Neural cell (in vitro differentiated cells): ENCODE measurements around the gene NHEJ1. TPM values are rescaled to one million over a fixed set of nuclear protein-coding genes. Genes with fewer than 3 reads are reported as not detected.

Source experiments
- H2AFZ ChIP-seq: fragments of 200-600, 300-800 bp; sonication (generic), shearing (Covaris generic); 2 replicates; pipeline ENCODE4 v1.6.0; 2014; ENCODE audit warnings: low read depth, mild to moderate bottlenecking, antibody characterized with exemption, low read length, moderate library complexity
- H3F3A ChIP-seq: fragments of 200-600 bp; shearing (Covaris generic); 2 replicates; pipeline ENCODE4 v1.6.1; 2016; ENCODE audit warnings: mild to moderate bottlenecking, moderate library complexity, mixed read lengths, antibody characterized with exemption, low read length; ENCODE audit not compliant: insufficient read depth, poor library complexity, severe bottlenecking
- H3K27ac ChIP-seq: fragments of 200-600, 300-800 bp; sonication (generic), shearing (Covaris generic); 2 replicates; pipeline ENCODE4 v1.5.1; 2014; ENCODE audit warnings: mild to moderate bottlenecking, low read length, moderate library complexity
- H3K27me3 ChIP-seq: fragments of 300-800, 200-600 bp; sonication (generic), shearing (Covaris generic); 2 replicates; pipeline ENCODE4 v1.6.0; 2014; ENCODE audit warnings: mild to moderate bottlenecking, low read depth, low read length, moderate library complexity; ENCODE audit not compliant: insufficient read depth
- H3K36me3 ChIP-seq: fragments of 300-800, 200-600 bp; sonication (generic), shearing (Covaris generic); 2 replicates; pipeline ENCODE4 v1.5.1; 2014; ENCODE audit warnings: mild to moderate bottlenecking, antibody characterized with exemption, low read length, moderate library complexity; ENCODE audit not compliant: insufficient read depth
- H3K4me2 ChIP-seq: fragments of 300-800, 200-600 bp; sonication (generic), shearing (Covaris generic); 2 replicates; pipeline ENCODE4 v1.6.0; 2014; ENCODE audit warnings: mild to moderate bottlenecking, low read length
- H3K4me3 ChIP-seq: fragments of 300-800, 200-600 bp; sonication (generic), shearing (Covaris generic); 2 replicates; pipeline ENCODE4 v1.5.1; 2014; ENCODE audit warnings: mild to moderate bottlenecking, low read length, moderate library complexity
- H3K79me2 ChIP-seq: fragments of 200-600 bp; shearing (Covaris generic); replicated peaks from 2 replicates; pipeline ENCODE4 v1.6.0; 2014; ENCODE audit warnings: mild to moderate bottlenecking, low read length, moderate library complexity; ENCODE audit not compliant: insufficient read depth
- H3K9ac ChIP-seq: fragments of 300-800, 200-600 bp; sonication (generic), shearing (Covaris generic); 2 replicates; pipeline ENCODE4 v1.6.1; 2016; ENCODE audit warnings: mild to moderate bottlenecking, low read length, mixed read lengths
- H3K9me2 ChIP-seq: fragments of 200-600 bp; shearing (Covaris generic); 2 replicates; pipeline ENCODE4 v1.6.1; 2016; ENCODE audit warnings: mild to moderate bottlenecking, low read length, mixed read lengths; ENCODE audit not compliant: insufficient read depth
- H3K9me3 ChIP-seq: fragments of 200-600, 300-800 bp; sonication (generic), shearing (Covaris generic); 2 replicates; pipeline ENCODE4 v1.6.1; 2016; ENCODE audit warnings: mild to moderate bottlenecking, mixed run types, low read length, moderate library complexity, mixed read lengths
- H4K20me1 ChIP-seq: fragments of 200-600 bp; shearing (Covaris generic); 2 replicates; pipeline ENCODE4 v1.6.1; 2016; ENCODE audit warnings: mild to moderate bottlenecking, mixed run types; ENCODE audit not compliant: insufficient read depth
- CTCF ChIP-seq: fragments of 450-650 bp; IDR thresholded peaks from 2 replicates; pipeline ENCODE4 v1.5.1; 2014; ENCODE audit warnings: antibody characterized with exemption, mild to moderate bottlenecking, moderate library complexity; ENCODE audit not compliant: poor library complexity, severe bottlenecking
- EP300 ChIP-seq: fragments of 450-650 bp; conservative IDR thresholded peaks from 2 replicates; pipeline ENCODE4 v1.6.1; 2014; ENCODE audit warnings: antibody characterized with exemption, mild to moderate bottlenecking, moderate library complexity; ENCODE audit not compliant: poor library complexity, severe bottlenecking
- EZH2 ChIP-seq: fragments of 200-600, 300-800 bp; shearing (Covaris generic), sonication (generic); IDR thresholded peaks from 2 replicates; pipeline ENCODE4 v1.6.1; 2014; ENCODE audit warnings: antibody characterized with exemption, low read length, borderline replicate concordance, mild to moderate bottlenecking; ENCODE audit not compliant: insufficient read depth, poor library complexity, severe bottlenecking
- MXI1 ChIP-seq: fragments of 450-650 bp; conservative IDR thresholded peaks from 2 replicates; pipeline ENCODE4 v1.6.1; 2014; ENCODE audit warnings: antibody characterized with exemption, mild to moderate bottlenecking; ENCODE audit not compliant: poor library complexity, severe bottlenecking
- POLR2AphosphoS5 ChIP-seq: IDR thresholded peaks from 2 replicates; pipeline ENCODE4 v1.6.1; 2012
- RAD21 ChIP-seq: fragments of 450-650 bp; conservative IDR thresholded peaks from 2 replicates; pipeline ENCODE4 v1.6.1; 2014; ENCODE audit warnings: antibody characterized with exemption, mild to moderate bottlenecking, moderate library complexity
- REST ChIP-seq: IDR thresholded peaks from 2 replicates; pipeline ENCODE4 v1.6.1; 2012; ENCODE audit warnings: borderline replicate concordance
- SMC3 ChIP-seq: fragments of 450-650 bp; conservative IDR thresholded peaks from 2 replicates; pipeline ENCODE4 v1.6.1; 2014; ENCODE audit warnings: antibody characterized with exemption, mild to moderate bottlenecking, moderate library complexity; ENCODE audit not compliant: poor library complexity
- TAF1 ChIP-seq: IDR thresholded peaks from 2 replicates; pipeline ENCODE4 v1.6.1; 2012; ENCODE audit warnings: low read depth
- polyA plus RNA-seq: library from polyadenylated mRNA; depleted of rRNA; stranded (reverse); fragments of >200 nt; gene quantifications from 2 replicates; pipeline ENCODE4 v1.2.3, GENCODE V29; 2014

NHEJ1 gene
- polyA plus RNA-seq, 1 donor from 2014 or later: 12.7 TPM

GRCh38 chr2:219112062-219112406 is 48.6 kb downstream of the NHEJ1 start:
- TF ChIP-seq MXI1: no peak

GRCh38 chr2:219111375-219112061 is 49.1 kb downstream of the NHEJ1 start:
- no peak overlapping the region for H3K27ac ChIP-seq
- H2AFZ ChIP-seq: no peak overlapping the region
- H3K27me3 ChIP-seq: no peaks in the 10 kb centered on the region
- no peaks in the 10 kb centered on the region for H3K9me2 ChIP-seq
- no peak overlapping the region for H3K4me3 ChIP-seq
- no peak for TF ChIP-seq SMC3
- TF ChIP-seq POLR2AphosphoS5: no peak
- no peak for TF ChIP-seq MXI1
- no peak for TF ChIP-seq RAD21
- no peak for TF ChIP-seq CTCF
- TF ChIP-seq EZH2: no peak
- TF ChIP-seq REST: no peak
- no peak for TF ChIP-seq EP300
- no peak for TF ChIP-seq TAF1
- no peaks in the 10 kb centered on the region for H3K9me3 ChIP-seq
- H3K9ac ChIP-seq: no peak overlapping the region
- no peaks in the 10 kb centered on the region for H3F3A ChIP-seq
- H3K4me2 ChIP-seq: no peak overlapping the region
- H3K36me3 ChIP-seq: no peaks in the 10 kb centered on the region
- H4K20me1 ChIP-seq: no peaks in the 10 kb centered on the region
- no peaks in the 10 kb centered on the region for H3K79me2 ChIP-seq

More at GRCh38 chr2:219112062-219112406, 48.6 kb downstream of the NHEJ1 start:
- Histone ChIP-seq H2AFZ (no peak overlapping the region), H3K9ac (no peak overlapping the region), H3K4me2 (no peak overlapping the region), H4K20me1 (no peaks in the 10 kb centered on the region), H3K9me3 (no peaks in the 10 kb centered on the region), H3K27me3 (no peaks in the 10 kb centered on the region), H3F3A (no peaks in the 10 kb centered on the region), H3K27ac (no peak overlapping the region), H3K9me2 (no peaks in the 10 kb centered on the region), H3K4me3 (no peak overlapping the region), H3K36me3 (no peaks in the 10 kb centered on the region), H3K79me2 (no peaks in the 10 kb centered on the region)
